Liver (tissue), 9 donors: ENCODE measurements around the gene ZNF358. TPM values are rescaled to one million over a fixed set of nuclear protein-coding genes. Genes with fewer than 3 reads are reported as not detected.

ENCODE experiments used
- DNase-seq: peaks from one replicate; pipeline ENCODE4 v3.0.0-alpha.2; 2017; ENCODE audit warnings: low spot score
- H3K27ac ChIP-seq, 2 donors: one replicate each; pipeline ENCODE4 v1.7.0; 2013; ENCODE audit warnings: inconsistent platforms in 2 of 2, low read length in 2 of 2, control low read depth in 1 of 2, low read depth in 1 of 2, mild to moderate bottlenecking in 1 of 2
- H3K27me3 ChIP-seq, 4 donors: one replicate each; pipeline versions ENCODE4 v1.6.1 to v1.7.0; 2013; ENCODE audit warnings: low read length in 3 of 4, inconsistent platforms in 1 of 4, mild to moderate bottlenecking in 1 of 4, moderate library complexity in 1 of 4; ENCODE audit not compliant: control insufficient read depth in 4 of 4, insufficient read depth in 4 of 4
- H3K36me3 ChIP-seq, 4 donors: one replicate each; pipeline versions ENCODE4 v1.6.1 to v1.7.0; 2013; ENCODE audit warnings: low read length in 3 of 4, mild to moderate bottlenecking in 3 of 4, low read depth in 1 of 4, moderate library complexity in 1 of 4; ENCODE audit not compliant: control insufficient read depth in 4 of 4, insufficient read depth in 3 of 4
- H3K4me1 ChIP-seq, 4 donors: one replicate each; pipeline versions ENCODE4 v1.6.1 to v1.7.0; 2013; ENCODE audit warnings: low read length in 3 of 4, mild to moderate bottlenecking in 3 of 4, moderate library complexity in 1 of 4; ENCODE audit not compliant: control insufficient read depth in 4 of 4, insufficient read depth in 4 of 4
- H3K4me3 ChIP-seq, 3 donors: one replicate each; pipeline versions ENCODE4 v1.6.1 to v1.7.0; 2013; ENCODE audit warnings: low read length in 3 of 3, control low read depth in 1 of 3, low read depth in 1 of 3, mild to moderate bottlenecking in 1 of 3
- H3K9ac ChIP-seq, 2 donors: one replicate each; pipeline ENCODE4 v1.7.0; 2013; ENCODE audit warnings: low read length in 2 of 2, mild to moderate bottlenecking in 2 of 2, moderate library complexity in 2 of 2, control low read depth in 1 of 2, low read depth in 1 of 2
- H3K9me3 ChIP-seq, 4 donors: one replicate each; pipeline versions ENCODE4 v1.6.1 to v1.7.0; 2013; ENCODE audit warnings: low read length in 3 of 4; ENCODE audit not compliant: control insufficient read depth in 4 of 4
- ATF3 ChIP-seq: IDR thresholded peaks from 2 replicates; pipeline ENCODE4 v1.6.1; 2016; ENCODE audit warnings: antibody characterized with exemption
- FOXA2 ChIP-seq: IDR thresholded peaks from 2 replicates; pipeline ENCODE4 v1.6.1; 2016; ENCODE audit warnings: antibody characterized with exemption
- GABPA ChIP-seq, 2 donors: IDR thresholded peaks in 1 of 2; conservative IDR thresholded peaks in 1 of 2; 2 replicates each; pipeline ENCODE4 v1.6.1; 2016; ENCODE audit warnings: antibody characterized with exemption in 2 of 2, mild to moderate bottlenecking in 1 of 2, moderate library complexity in 1 of 2
- HNF4G ChIP-seq: IDR thresholded peaks from 2 replicates; pipeline ENCODE4 v1.6.1; 2016; ENCODE audit warnings: antibody characterized with exemption
- NR2F2 ChIP-seq: IDR thresholded peaks from 2 replicates; pipeline ENCODE4 v1.6.1; 2016; ENCODE audit warnings: antibody characterized with exemption
- RAD21 ChIP-seq, 2 donors: IDR thresholded peaks; 2 replicates each; pipeline ENCODE4 v1.6.1; 2016; ENCODE audit warnings: antibody characterized with exemption in 2 of 2, mild to moderate bottlenecking in 2 of 2
- REST ChIP-seq: IDR thresholded peaks from 2 replicates; pipeline ENCODE4 v1.6.1; 2016; ENCODE audit warnings: antibody characterized with exemption, mild to moderate bottlenecking
- SP1 ChIP-seq: IDR thresholded peaks from 2 replicates; pipeline ENCODE4 v1.6.1; 2018; ENCODE audit warnings: antibody characterized with exemption, mild to moderate bottlenecking
- TAF1 ChIP-seq: conservative IDR thresholded peaks from 2 replicates; pipeline ENCODE4 v1.6.1; 2016; ENCODE audit warnings: antibody characterized with exemption, mild to moderate bottlenecking
- WGBS: extraction: QIAGEN DNeasy Blood & Tissue Kit; methylation state at CpG from one replicate; pipeline ENCODE4 v1.1.7; 2013; 5-methylcytosine and 5-hydroxymethylcytosine counted together
- polyA plus RNA-seq, 2 donors: library from polyadenylated mRNA; stranded (reverse) in 1 of 2; unstranded in 1 of 2; fragments of 200-250 nt in 1 of 2; fragments of >200 nt in 1 of 2; fragmentation: Nextera tagmentation in 1 of 2; extraction: Ambion mirVana in 1 of 2; gene quantifications; one replicate each; pipeline versions ENCODE4 v1.2.1 to v1.2.3, GENCODE V29; 2013 to 2015
- total RNA-seq, 2 donors: library from RNA; depleted of rRNA; stranded (reverse); fragments of >200 nt; gene quantifications; one replicate each; pipeline ENCODE4 v1.2.3, GENCODE V29; 2014
- TF ChIP-seq, protein P1 (sequence below): IDR thresholded peaks from 2 replicates; pipeline ENCODE4 v1.6.1; 2016; ENCODE audit warnings: antibody characterized with exemption
- TF ChIP-seq, protein P2 (sequence below): IDR thresholded peaks from 2 replicates; pipeline ENCODE4 v1.6.1; 2016; ENCODE audit warnings: antibody characterized with exemption
- donor health status: healthy.
- donor health status: healthy.
- donor health status: healthy.
- donor health status: healthy.
- donor health status: healthy.

ZNF358 gene
- total and polyA plus RNA-seq, 4 donors: 5.7 to 18.2 (median 12.5) TPM

- 95% methylated on average over 20 of the region's 20 CpGs for WGBS
- Histone ChIP-seq H3K9ac (no peak overlapping the region), H3K4me1 (peaks cover 6 to 37% (median 30%) of the 10 kb centered on the region in 4 donors), H3K36me3 (peaks cover 0 to 18% (median 5%) of the 10 kb centered on the region in 4 donors), H3K9me3 (no peaks in the 10 kb centered on the region), H3K4me3 (no peak overlapping the region), H3K27me3 (no peaks in the 10 kb centered on the region), H3K27ac (no peak overlapping the region)
- DNase-seq: no peak
- TF ChIP-seq NR2F2 (no peak), FOXA2 (no peak), TAF1 (no peak), RAD21 (IDR thresholded peaks at IDR 0.05) (no peak), REST (no peak), HNF4G (no peak)
- TF ChIP-seq, protein P1, sequence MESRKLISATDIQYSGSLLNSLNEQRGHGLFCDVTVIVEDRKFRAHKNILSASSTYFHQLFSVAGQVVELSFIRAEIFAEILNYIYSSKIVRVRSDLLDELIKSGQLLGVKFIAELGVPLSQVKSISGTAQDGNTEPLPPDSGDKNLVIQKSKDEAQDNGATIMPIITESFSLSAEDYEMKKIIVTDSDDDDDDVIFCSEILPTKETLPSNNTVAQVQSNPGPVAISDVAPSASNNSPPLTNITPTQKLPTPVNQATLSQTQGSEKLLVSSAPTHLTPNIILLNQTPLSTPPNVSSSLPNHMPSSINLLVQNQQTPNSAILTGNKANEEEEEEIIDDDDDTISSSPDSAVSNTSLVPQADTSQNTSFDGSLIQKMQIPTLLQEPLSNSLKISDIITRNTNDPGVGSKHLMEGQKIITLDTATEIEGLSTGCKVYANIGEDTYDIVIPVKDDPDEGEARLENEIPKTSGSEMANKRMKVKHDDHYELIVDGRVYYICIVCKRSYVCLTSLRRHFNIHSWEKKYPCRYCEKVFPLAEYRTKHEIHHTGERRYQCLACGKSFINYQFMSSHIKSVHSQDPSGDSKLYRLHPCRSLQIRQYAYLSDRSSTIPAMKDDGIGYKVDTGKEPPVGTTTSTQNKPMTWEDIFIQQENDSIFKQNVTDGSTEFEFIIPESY: no peak
- TF ChIP-seq, protein P2, sequence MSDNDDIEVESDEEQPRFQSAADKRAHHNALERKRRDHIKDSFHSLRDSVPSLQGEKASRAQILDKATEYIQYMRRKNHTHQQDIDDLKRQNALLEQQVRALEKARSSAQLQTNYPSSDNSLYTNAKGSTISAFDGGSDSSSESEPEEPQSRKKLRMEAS: no peak
Measured at GRCh38 chr19:7524992-7525739, 9.3 kb downstream of the ZNF358 start.

GRCh38 chr19:7526059-7526929 lies 10.4 kb downstream of the ZNF358 start:
- no peaks in the 10 kb centered on the region for H3K27me3 ChIP-seq
- WGBS: 89% methylated on average over 31 of the region's 31 CpGs
- H3K4me3 ChIP-seq: no peak overlapping the region
- H3K4me1 ChIP-seq: peaks cover 5 to 25% (median 19%) of the 10 kb centered on the region in 4 donors
- TF ChIP-seq, protein P2: no peak
- TF ChIP-seq SP1: no peak
- TF ChIP-seq FOXA2: no peak
- no peak for TF ChIP-seq GABPA (IDR thresholded peaks at IDR 0.05 in 1 of 2, conservative IDR thresholded peaks at IDR 0.05 in 1 of 2)
- TF ChIP-seq ATF3: no peak
- TF ChIP-seq TAF1: no peak
- no peak overlapping the region for H3K9ac ChIP-seq
- H3K9me3 ChIP-seq: no peaks in the 10 kb centered on the region
- H3K27ac ChIP-seq: no peak overlapping the region
- H3K36me3 ChIP-seq: peaks cover 0 to 21% (median 5%) of the 10 kb centered on the region in 4 donors
- no peak for DNase-seq
